Peyer's patch (tissue), 4 donors: Measurements from ENCODE around the gene SUPT3H.

Experiments
- POLR2A ChIP-seq, 2 donors: fragments of 450-650 bp; IDR thresholded peaks; one replicate each; pipeline ENCODE4 v1.5.1; 2017; ENCODE audit warnings: antibody characterized with exemption in 2 of 2, mild to moderate bottlenecking in 2 of 2, moderate library complexity in 2 of 2
- TF ChIP-seq, protein P1 (sequence below), 6 experiments: fragments of 450-650 bp in 4 of 6; fragments of 200-600 bp in 2 of 6; sonication (generic) in 1 of 6; IDR thresholded peaks; one replicate each; pipeline ENCODE4 v1.5.1; 2017 to 2019; ENCODE audit warnings: antibody characterized with exemption in 6 of 6, mild to moderate bottlenecking in 3 of 6, moderate library complexity in 1 of 6

DNA sequence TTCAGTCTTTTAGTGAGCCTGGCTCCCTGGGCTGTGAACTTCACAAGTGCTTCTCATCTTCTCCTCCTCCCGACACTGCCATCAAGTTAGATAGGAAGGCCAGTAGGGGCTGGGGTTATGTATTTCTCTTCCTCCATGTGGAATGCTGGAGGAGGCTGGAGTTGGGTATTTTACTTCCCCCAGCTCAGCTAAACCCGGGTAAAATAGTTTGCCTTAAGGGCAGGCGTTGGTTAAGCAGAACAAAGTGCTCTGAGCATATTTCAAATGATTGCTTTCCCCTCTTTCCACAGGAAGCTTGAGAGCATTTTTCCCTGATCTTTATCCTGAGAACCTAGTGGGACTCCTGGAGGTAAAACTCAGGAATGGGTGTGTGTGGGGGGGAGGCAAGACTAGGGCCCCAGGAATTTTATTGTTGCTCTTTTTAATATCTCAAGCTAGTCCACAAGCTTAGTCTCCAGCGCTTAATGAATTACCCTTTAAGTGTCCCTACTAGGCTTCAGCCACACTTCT lies 16.9 kb upstream of the SUPT3H start:
- TF ChIP-seq, protein P1, sequence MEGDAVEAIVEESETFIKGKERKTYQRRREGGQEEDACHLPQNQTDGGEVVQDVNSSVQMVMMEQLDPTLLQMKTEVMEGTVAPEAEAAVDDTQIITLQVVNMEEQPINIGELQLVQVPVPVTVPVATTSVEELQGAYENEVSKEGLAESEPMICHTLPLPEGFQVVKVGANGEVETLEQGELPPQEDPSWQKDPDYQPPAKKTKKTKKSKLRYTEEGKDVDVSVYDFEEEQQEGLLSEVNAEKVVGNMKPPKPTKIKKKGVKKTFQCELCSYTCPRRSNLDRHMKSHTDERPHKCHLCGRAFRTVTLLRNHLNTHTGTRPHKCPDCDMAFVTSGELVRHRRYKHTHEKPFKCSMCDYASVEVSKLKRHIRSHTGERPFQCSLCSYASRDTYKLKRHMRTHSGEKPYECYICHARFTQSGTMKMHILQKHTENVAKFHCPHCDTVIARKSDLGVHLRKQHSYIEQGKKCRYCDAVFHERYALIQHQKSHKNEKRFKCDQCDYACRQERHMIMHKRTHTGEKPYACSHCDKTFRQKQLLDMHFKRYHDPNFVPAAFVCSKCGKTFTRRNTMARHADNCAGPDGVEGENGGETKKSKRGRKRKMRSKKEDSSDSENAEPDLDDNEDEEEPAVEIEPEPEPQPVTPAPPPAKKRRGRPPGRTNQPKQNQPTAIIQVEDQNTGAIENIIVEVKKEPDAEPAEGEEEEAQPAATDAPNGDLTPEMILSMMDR (IDR thresholded peaks at IDR 0.05) = no peak
- TF ChIP-seq POLR2A (IDR thresholded peaks at IDR 0.05) = no peak
